ENCODE results near the gene MYO5B. TPM values are rescaled to one million over a fixed set of nuclear protein-coding genes. Genes with fewer than 3 reads are reported as not detected.

Gene MYO5B
- total and polyA plus RNA-seq, 9 of the 15 experiments (the other 6 are each of a cell fraction or from before 2014, with no cell fraction given) = 0.07 to 0.42 (median 0.28) TPM

DNA sequence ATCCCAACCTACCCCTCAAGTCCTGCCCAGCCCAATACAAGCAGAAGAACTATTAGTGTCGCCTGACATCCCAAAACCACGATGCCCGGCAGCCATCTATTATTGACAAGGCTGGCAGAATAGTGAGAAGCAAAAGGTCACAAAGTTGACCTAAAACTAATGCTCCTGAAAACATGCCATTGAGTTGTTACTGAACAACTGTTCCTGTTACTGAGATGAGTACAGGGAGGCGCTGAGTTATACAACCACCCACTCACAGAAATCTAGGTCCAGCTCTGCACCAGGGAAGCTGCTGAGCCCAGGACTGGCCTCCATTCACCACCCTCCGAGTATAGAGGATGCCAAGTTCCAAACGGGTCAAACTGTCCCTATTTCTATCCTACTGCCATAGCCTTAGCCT is 201.6 kb downstream of the MYO5B start:
- Histone ChIP-seq H3K9me1 (ENCODE audit: control insufficient read depth, insufficient read depth, low read length) (no peaks in the 10 kb centered on the region), H3K79me2 (ENCODE audit: control insufficient read depth, insufficient read depth, low read length) (no peaks in the 10 kb centered on the region), H3K4me1 (replicated peaks in 1 of 2; ENCODE audit: control insufficient read depth in 2 of 2, insufficient read depth in 2 of 2, low read length in 2 of 2) (no peaks in the 10 kb centered on the region), H3K9me3 (replicated peaks; ENCODE audit: control insufficient read depth, insufficient read depth, low read depth, low read length) (no peaks in the 10 kb centered on the region), H3K27ac (ENCODE audit: extremely low read depth, low read depth, low read length) (no peak overlapping the region), H3K36me3 (ENCODE audit: control insufficient read depth, insufficient read depth, low read length) (no peaks in the 10 kb centered on the region), H3K4me3 (no peak overlapping the region), H3K27me3 (ENCODE audit: control insufficient read depth in 2 of 2, insufficient read depth in 2 of 2, low read length in 2 of 2) (peaks cover 0 to 8% of the 10 kb centered on the region in 2 experiments; a peak in 1 of 5 replicates), H3K9ac (ENCODE audit: insufficient read depth in 1 of 2, low read depth in 2 of 2, low read length in 2 of 2) (no peak overlapping the region), H4K20me1 (replicated peaks; ENCODE audit: control insufficient read depth, insufficient read depth, low read length) (no peaks in the 10 kb centered on the region), H2AFZ (ENCODE audit: low read depth, low read length) (no peak overlapping the region), H3K4me2 (ENCODE audit: insufficient read depth, low read length) (no peak overlapping the region)
- intact Hi-C loops (cut with micrococcal nuclease) (no loop called here), in situ Hi-C loops (cut with MboI) (no loop called here)
- no TSS peak for BruUV-seq (replicated peaks)
- ATAC-seq (no peak), FAIRE-seq (no peak), DNase-seq (ENCODE audit: extremely low read depth in 1 of 4, low spot score in 3 of 4) (no peak)
- ChIA-PET POLR2A (no interaction called here), CTCF (ENCODE audit: low intra/inter-chr PET ratio) (no interaction called here)
- 3% methylated on average over 6 of the region's 6 CpGs for WGBS (ENCODE audit: insufficient coverage, low coverage, missing lambda C conversion rate)
- TF ChIP-seq, protein P1, sequence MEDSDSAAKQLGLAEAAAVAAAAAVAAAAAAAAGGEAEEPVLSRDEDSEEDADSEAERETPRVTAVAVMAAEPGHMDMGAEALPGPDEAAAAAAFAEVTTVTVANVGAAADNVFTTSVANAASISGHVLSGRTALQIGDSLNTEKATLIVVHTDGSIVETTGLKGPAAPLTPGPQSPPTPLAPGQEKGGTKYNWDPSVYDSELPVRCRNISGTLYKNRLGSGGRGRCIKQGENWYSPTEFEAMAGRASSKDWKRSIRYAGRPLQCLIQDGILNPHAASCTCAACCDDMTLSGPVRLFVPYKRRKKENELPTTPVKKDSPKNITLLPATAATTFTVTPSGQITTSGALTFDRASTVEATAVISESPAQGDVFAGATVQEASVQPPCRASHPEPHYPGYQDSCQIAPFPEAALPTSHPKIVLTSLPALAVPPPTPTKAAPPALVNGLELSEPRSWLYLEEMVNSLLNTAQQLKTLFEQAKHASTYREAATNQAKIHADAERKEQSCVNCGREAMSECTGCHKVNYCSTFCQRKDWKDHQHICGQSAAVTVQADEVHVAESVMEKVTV (CRISPR knock-in tag; IDR thresholded peaks at IDR 0.05) = no peak
- TF ChIP-seq HMG20B (CRISPR knock-in tag; IDR thresholded peaks at IDR 0.05) (no peak), PHB (CRISPR knock-in tag; IDR thresholded peaks at IDR 0.05) (no peak), L3MBTL2 (IDR thresholded peaks at IDR 0.05) (no peak), NCOR1 (IDR thresholded peaks at IDR 0.05) (no peak), ZNF79 (CRISPR knock-in tag; IDR thresholded peaks at IDR 0.05; ENCODE audit: low read depth) (no peak), FOXK1 (CRISPR knock-in tag; IDR thresholded peaks at IDR 0.05; ENCODE audit: borderline replicate concordance) (no peak), ZNF311 (CRISPR knock-in tag; IDR thresholded peaks at IDR 0.05) (no peak), SMARCE1 (IDR thresholded peaks at IDR 0.05) (no peak), U2AF2 (optimal IDR thresholded peaks at IDR 0.05; ENCODE audit: low read depth, low read length) (no peak)
- TF ChIP-seq, protein P2, sequence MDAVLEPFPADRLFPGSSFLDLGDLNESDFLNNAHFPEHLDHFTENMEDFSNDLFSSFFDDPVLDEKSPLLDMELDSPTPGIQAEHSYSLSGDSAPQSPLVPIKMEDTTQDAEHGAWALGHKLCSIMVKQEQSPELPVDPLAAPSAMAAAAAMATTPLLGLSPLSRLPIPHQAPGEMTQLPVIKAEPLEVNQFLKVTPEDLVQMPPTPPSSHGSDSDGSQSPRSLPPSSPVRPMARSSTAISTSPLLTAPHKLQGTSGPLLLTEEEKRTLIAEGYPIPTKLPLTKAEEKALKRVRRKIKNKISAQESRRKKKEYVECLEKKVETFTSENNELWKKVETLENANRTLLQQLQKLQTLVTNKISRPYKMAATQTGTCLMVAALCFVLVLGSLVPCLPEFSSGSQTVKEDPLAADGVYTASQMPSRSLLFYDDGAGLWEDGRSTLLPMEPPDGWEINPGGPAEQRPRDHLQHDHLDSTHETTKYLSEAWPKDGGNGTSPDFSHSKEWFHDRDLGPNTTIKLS (IDR thresholded peaks at IDR 0.05; ENCODE audit: borderline replicate concordance, low read depth) = no peak
- TF ChIP-seq, protein P3, sequence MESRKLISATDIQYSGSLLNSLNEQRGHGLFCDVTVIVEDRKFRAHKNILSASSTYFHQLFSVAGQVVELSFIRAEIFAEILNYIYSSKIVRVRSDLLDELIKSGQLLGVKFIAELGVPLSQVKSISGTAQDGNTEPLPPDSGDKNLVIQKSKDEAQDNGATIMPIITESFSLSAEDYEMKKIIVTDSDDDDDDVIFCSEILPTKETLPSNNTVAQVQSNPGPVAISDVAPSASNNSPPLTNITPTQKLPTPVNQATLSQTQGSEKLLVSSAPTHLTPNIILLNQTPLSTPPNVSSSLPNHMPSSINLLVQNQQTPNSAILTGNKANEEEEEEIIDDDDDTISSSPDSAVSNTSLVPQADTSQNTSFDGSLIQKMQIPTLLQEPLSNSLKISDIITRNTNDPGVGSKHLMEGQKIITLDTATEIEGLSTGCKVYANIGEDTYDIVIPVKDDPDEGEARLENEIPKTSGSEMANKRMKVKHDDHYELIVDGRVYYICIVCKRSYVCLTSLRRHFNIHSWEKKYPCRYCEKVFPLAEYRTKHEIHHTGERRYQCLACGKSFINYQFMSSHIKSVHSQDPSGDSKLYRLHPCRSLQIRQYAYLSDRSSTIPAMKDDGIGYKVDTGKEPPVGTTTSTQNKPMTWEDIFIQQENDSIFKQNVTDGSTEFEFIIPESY (CRISPR knock-in tag; IDR thresholded peaks at IDR 0.05) = no peak
- TF ChIP-seq, protein P4, sequence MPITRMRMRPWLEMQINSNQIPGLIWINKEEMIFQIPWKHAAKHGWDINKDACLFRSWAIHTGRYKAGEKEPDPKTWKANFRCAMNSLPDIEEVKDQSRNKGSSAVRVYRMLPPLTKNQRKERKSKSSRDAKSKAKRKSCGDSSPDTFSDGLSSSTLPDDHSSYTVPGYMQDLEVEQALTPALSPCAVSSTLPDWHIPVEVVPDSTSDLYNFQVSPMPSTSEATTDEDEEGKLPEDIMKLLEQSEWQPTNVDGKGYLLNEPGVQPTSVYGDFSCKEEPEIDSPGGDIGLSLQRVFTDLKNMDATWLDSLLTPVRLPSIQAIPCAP (CRISPR knock-in tag; IDR thresholded peaks at IDR 0.05; ENCODE audit: borderline replicate concordance) = no peak
- TF ChIP-seq, protein P5, sequence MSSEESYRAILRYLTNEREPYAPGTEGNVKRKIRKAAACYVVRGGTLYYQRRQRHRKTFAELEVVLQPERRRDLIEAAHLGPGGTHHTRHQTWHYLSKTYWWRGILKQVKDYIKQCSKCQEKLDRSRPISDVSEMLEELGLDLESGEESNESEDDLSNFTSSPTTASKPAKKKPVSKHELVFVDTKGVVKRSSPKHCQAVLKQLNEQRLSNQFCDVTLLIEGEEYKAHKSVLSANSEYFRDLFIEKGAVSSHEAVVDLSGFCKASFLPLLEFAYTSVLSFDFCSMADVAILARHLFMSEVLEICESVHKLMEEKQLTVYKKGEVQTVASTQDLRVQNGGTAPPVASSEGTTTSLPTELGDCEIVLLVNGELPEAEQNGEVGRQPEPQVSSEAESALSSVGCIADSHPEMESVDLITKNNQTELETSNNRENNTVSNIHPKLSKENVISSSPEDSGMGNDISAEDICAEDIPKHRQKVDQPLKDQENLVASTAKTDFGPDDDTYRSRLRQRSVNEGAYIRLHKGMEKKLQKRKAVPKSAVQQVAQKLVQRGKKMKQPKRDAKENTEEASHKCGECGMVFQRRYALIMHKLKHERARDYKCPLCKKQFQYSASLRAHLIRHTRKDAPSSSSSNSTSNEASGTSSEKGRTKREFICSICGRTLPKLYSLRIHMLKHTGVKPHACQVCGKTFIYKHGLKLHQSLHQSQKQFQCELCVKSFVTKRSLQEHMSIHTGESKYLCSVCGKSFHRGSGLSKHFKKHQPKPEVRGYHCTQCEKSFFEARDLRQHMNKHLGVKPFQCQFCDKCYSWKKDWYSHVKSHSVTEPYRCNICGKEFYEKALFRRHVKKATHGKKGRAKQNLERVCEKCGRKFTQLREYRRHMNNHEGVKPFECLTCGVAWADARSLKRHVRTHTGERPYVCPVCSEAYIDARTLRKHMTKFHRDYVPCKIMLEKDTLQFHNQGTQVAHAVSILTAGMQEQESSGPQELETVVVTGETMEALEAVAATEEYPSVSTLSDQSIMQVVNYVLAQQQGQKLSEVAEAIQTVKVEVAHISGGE (CRISPR knock-in tag; IDR thresholded peaks at IDR 0.05) = no peak
